NCI-H1092 (cell line): ENCODE measurements around the gene HPN.

ENCODE experiments used
- DNase-seq: peaks from one replicate; lab custom pipeline; 2025; lab: John Stamatoyannopoulos, UW

Gene HPN

DNA sequence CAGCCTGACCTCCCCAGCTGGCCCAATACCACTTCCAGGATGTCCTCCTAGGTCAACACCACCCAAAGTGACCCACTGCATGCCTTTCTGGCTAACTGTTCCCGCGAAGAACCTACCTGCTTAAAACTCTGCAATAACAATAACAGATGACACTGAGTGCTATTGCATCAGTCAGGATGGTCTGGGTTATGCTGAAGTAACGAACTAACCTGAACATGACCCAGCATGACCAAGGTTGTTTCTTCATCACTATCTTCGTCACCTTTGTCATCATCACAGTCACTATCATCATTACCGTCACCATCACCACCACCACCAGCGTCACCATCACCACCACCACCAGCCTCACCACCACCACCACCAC lies 63.5 kb downstream of the HPN start:
- no peak for DNase-seq

DNA sequence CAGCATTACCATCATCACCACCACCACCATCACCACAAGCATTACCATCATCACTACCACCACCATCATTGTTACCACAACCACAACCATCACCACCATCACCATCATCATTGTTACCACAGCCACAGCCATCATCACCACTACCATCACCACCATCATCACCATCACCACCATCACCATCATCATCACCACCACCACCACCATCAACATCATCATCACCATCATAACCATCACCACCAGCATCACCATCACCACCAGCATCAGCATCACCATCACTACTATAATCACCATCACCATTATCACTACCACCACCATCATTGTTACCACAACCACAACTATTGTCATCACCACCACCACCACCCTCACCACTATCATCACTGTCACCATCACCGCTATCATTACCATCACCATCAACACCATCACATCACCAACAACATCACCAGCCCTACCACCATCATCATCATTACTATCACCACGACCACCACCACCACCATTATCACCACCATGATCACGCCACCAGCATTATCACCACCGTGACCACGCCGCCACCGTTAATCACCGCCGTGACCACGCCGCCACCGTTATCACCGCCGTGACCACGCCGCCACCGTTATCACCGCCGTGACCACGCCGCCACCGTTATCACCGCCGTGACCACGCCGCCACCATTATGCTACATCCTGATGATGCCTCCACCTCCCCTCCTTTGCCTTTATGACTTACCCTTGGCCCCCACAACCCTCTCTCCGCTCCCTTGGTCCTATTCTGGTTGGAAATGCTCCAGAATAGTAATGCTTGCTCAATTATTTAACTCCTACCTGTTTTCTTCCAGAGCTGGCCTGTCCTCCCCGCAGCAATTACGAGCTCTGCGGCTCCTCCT lies 64.1 kb downstream of the HPN start:
- DNase-seq: no peak

DNA sequence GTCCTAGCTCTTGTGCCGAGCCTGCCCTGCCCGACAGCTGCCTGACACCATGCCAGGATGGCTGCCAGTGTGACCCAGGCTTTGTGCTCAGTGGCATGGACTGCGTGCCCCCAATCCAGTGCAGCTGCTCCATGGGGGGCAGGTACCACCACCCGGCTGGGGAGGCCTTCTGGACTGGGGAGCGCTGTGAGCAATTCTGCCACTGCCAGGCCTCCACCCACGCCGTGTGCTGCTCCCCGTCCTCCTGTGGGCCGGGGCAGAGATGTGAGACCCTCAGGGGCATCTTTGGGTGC lies 64.7 kb downstream of the HPN start:
- no peak for DNase-seq

DNA sequence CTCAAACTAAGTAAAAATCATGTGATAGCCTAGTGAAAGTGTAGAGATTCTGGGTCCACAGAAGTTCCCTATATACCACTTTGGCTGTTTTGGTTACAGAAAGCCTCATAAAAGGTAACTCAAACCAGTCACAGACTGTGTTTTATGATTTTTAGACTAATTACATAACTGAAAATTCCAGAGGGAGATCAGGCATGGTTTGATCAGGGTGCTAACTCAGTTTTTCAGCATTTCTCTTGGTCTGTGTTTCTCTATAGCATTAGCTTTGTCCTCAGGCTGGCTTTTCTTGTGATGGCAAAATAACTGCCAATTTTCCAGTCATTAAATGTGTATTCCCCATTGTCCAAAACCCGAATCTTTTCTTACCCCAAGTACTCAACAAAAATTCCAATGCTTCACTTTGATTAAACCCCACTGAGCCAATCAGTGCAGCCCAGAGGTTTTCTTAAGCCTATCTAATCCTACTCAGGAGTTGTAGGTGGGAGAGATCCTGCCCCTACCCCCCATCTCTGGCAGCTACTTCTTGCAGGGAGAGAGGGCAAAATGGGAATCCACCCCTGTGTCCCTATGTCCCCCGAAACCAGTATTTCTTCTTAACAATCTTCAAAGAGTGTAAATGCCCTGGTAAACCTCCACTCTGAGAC lies 65.5 kb downstream of the HPN start:
- no peak for DNase-seq

DNA sequence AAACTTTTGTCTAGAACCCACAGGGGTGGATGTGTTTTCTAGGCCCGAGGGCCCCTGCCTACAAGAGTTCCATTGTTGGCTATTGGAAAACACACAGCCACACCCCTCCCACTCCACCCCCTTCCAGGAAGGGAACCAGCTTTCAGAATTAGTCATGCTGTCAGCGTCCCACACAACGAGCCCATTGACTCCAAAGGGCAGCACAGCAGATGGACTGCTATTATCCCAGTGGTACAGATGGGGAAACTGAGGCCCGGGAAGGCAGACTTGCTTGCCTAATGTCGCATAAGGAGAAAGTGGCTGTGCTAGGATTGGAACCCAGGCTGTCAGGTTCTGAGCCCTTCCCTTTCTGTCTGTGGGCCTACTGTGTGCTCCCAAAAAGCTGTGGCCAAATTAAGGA lies 66.0 kb downstream of the HPN start:
- no peak for DNase-seq

DNA sequence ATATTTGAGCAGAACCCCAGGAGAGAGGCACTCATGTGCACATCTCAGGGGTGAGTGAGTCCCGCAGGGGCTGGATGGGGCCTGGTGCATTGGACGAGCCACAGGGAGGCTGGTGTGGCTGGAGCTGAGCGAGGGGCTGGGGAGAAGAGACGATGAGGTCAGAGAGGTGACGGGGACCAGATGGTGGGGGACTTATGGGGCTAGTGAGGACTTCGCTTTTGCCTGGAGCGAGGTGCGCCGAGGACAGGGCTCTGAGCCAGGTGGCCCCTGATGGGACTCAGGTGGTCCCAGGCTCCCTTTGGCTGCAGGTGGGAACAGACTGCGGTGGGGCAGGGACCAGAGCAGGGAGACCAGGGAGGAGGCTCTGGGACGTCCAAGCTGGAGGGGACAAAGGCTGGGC lies 67.2 kb downstream of the HPN start:
- DNase-seq: no peak

DNA sequence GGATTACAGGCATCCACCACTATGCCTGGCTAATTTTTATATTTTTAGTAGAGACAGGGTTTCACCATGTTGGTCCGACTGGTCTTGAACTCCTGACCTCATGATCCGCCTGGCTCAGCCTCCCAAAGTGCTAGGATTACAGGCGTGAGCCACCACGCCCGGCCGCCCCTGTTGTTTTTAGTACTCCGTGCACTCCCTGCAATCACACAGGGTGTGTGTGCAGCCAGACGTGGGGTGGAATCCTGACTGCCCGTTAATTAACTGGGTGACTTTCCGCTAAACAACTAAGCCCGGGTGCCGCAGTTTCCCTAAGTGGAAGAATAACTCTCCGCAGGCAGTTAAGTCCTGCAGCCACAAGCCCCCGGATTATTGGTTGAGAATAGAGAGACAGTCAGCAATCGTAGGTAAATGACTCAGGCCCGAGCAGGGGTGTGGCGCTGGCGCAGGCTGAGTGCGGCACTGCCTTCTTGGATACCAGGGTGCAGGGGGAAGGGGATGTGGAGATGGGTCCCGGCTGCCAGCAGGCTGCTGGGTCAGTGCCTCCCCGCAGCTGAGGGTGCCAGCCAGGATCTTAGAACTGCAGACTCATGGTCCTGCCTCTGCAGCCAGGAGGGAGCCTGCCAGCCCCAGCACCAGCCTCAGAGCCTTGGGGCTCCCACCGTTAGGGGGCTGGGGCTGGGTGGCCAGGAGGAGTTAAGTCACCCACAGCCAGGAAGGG lies 68.0 kb downstream of the HPN start:
- DNase-seq: no peak

DNA sequence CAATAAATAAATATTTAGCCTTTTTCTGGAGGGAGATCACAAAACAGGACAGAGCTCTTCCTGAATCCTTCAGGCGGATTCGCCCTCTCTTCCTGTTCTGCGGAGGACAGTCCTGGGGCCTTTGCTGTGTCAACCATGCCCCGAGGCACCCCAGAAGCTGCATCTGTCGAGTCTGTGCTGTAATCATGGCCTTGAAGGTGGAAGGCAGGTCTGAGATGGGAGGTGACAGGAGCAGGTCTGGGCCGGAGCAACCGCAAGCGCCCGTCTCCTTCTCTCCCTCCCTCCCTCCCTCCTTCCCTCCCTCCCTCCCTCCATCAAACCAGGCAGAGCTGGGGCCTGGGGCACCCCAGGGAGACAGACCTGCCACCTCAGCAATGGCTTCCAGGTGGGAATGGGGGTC lies 69.5 kb downstream of the HPN start:
- DNase-seq: no peak

DNA sequence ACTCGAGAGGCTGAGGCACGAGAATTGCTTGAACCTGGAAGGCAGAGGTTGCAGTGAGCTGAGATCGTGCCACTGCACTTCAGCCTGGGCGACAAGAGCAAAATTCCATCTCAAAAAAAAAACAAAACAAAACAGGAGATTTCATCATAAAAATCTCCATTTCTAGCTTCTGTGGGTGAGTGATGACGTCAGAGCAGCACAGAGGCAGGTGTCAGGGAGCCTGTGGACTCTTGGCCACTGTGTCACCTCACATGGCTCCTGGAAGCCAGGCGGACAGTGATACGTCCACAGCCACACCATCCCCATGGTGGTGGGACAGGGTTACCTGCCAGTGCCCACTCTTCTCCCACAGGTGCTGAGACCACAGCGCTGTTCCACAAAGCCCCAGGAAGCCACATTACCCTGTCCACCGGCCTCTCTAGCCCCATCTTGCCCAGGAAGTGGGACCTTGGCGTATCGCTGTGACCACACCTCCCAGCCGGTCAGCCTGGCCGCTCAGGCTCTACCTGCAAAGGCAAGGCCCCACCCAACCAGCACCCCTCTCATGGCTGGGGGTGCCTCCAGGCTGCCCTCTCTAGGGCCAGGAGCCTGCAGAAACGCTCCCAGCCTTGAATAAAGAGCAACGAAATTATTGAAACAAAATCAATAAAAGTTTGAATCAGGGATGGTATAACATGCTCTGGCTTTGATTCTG lies 71.6 kb downstream of the HPN start:
- no peak for DNase-seq

DNA sequence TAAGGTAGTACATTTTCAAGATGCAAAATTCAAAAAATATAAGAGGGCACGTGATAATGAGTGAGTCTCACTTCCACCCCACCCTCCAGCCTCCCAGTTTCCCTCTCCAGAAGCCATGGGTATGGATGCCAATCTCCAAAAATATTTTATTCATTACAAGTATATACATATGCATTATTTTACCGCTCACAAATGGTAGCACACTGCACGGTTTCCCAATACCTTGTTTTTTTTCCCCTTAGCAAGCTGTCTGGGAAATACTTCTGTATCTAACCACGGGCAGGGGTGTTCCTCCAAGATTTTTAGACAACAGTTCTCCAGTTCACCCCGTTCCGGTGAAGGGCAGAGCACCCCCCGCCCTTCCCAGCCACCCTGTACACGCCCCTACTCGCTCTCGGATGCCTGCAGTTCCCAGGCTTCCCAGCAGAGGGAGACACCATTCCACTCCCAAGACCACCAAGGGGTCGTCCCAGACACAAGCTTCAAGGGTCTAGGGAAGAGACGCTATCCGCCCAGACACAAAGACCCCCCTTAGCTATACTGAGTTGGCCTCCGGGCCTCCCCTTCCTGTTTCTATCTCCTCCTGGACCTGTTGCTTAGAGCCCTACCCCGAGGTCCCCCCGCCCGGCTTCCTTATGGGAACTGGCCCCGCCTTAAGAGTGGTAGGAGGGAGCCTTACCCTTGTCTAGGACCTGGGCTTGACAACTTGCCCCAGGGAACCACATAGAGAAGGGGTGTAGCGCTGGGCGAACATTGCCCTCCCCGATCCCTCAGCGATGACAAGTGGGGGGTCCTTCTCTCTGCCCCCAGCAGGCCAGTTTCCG lies 73.0 kb downstream of the HPN start:
- DNase-seq: no peak

DNA sequence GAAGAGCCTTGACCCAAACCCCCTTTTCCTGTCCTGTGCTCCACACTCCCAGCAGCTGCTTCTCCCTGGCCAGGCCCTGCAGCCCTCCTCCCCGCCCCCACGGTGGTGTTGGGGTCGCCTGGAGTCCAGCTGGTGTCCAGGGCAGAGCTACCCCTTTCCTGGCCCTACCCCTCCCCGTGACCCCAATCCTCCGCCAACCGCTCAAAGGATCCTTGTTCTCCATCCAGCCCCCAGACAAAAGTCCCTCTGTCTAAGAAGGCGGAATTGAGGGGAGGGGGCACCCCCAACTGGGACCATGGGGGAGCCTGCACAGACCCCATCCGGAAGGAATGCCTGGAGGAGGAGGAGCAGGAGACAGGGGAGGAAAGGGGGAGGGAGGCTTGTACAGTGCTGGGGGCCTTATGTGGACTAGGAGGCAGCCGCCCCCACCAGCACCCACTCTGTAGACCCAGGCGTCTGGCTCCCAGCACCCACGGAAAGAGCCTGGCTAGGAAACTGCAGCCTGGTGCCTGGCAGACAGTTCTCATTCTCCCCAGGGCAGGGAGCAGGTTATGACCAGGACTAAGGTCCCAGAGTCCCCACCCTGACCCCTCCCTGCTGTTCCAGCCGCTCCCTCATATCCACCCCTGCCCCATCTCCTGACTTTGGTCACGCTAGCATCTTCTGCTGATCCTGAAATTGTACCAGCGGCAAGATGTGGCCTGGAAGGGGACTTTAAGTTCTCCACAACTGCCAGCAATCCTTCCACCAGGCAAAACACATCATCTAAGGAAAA lies 73.8 kb downstream of the HPN start, which contains the start of gene FXYD3:
TSS of gene FXYD3 (plus strand) at position 647 of the 775 bp plus-strand sequence. CDS start 3,554 bp downstream, outside the sequence.
- DNase-seq: no peak
